HepG2 (cell line): ENCODE measurements around the gene NPTXR. TPM values are rescaled to one million over a fixed set of nuclear protein-coding genes. Genes with fewer than 3 reads are reported as not detected.

Experiments used
- ATAC-seq: fragments of 200-7000 bp; cut with Tn5 transposase; 3 replicates; pipeline ENCODE4 v1.9.1; 2020; ENCODE audit warnings: mild to moderate bottlenecking, moderate library complexity
- BruUV-seq: library from RNA; stranded (reverse); fragments of 400-500 nt; replicated peaks from 2 replicates; lab custom pipeline; 2021; lab: Mats Ljungman, UMichigan
- CTCF ChIA-PET: fragments of 300-600 bp; formaldehyde crosslinking; extraction: SDS; loops from one replicate; lab custom pipeline; 2021; ENCODE audit warnings: low total read pairs, inconsistent platforms, low intra/inter-chr PET ratio; lab: Yijun Ruan, JAX
- POLR2A ChIA-PET: fragments of 350-600 bp; sonication (Branson Sonifier 250); formaldehyde crosslinking; loops from one replicate; lab custom pipeline; 2020; ENCODE audit warnings: antibody characterized with exemption, inconsistent platforms; lab: Yijun Ruan, JAX
- DNase-seq: peaks from one replicate; pipeline ENCODE4 v3.0.0-alpha.2; 2015; ENCODE audit warnings: low spot score
- FAIRE-seq: peaks from 3 replicates; lab custom pipeline; 2011; peaks lifted over from hg19 to GRCh38; lab: Jason Lieb, UNC
- H2AFZ ChIP-seq: one replicate; pipeline ENCODE4 v1.6.1; 2011; ENCODE audit warnings: low read length, inconsistent platforms
- H3K27ac ChIP-seq: fragments of 300-600 bp; 3 replicates; pipeline ENCODE4 v1.8.0; 2011; ENCODE audit warnings: mixed run types, mild to moderate bottlenecking, mixed read lengths, low read length, inconsistent platforms; ENCODE audit not compliant: insufficient read depth; ENCODE audit errors: extremely low read length
- H3K27me3 ChIP-seq, 2 experiments: fragments of 200-600 bp in 1 of 2; 2 replicates in 1 of 2; 3 replicates in 1 of 2; pipeline versions ENCODE4 v1.6.0 to v1.8.0; 2011; ENCODE audit warnings: low read length in 2 of 2, mild to moderate bottlenecking in 2 of 2, moderate library complexity in 2 of 2, inconsistent platforms in 1 of 2; ENCODE audit not compliant: insufficient read depth in 2 of 2, control insufficient read depth in 1 of 2
- H3K36me3 ChIP-seq, 2 experiments: fragments of 200-600 bp in 1 of 2; replicated peaks in 1 of 2; 2 replicates in 1 of 2; 3 replicates in 1 of 2; pipeline versions ENCODE4 v1.5.1 to v1.8.0; 2011; ENCODE audit warnings: low read length in 2 of 2, inconsistent platforms in 1 of 2; ENCODE audit not compliant: insufficient read depth in 2 of 2, control insufficient read depth in 1 of 2
- H3K4me1 ChIP-seq: 2 replicates; pipeline ENCODE4 v1.5.1; 2012; ENCODE audit warnings: low read length, inconsistent platforms; ENCODE audit not compliant: insufficient read depth
- H3K4me2 ChIP-seq: 2 replicates; pipeline ENCODE4 v1.6.0; 2011; ENCODE audit warnings: low read depth, low read length, inconsistent platforms
- H3K4me3 ChIP-seq, 3 experiments: fragments of 200-600 bp in 1 of 3; sonication (generic), shearing (Covaris generic) in 1 of 3; replicated peaks in 1 of 3; 2 replicates each; pipeline ENCODE4 v1.5.1; 2011 to 2016; ENCODE audit warnings: low read length in 3 of 3, inconsistent platforms in 2 of 3, low read depth in 2 of 3, mild to moderate bottlenecking in 2 of 3, control low read depth in 1 of 3, mixed read lengths in 1 of 3; ENCODE audit not compliant: insufficient read depth in 1 of 3
- H3K79me2 ChIP-seq: one replicate; pipeline ENCODE4 v1.6.1; 2011; ENCODE audit warnings: low read length, inconsistent platforms; ENCODE audit not compliant: insufficient read depth
- H3K9ac ChIP-seq: 2 replicates; pipeline ENCODE4 v1.6.0; 2011; ENCODE audit warnings: mild to moderate bottlenecking, low read depth, low read length, inconsistent platforms; ENCODE audit not compliant: insufficient read depth
- H3K9me3 ChIP-seq: 2 replicates; pipeline ENCODE4 v1.5.1; 2012; ENCODE audit warnings: mild to moderate bottlenecking, low read length
- H4K20me1 ChIP-seq: 2 replicates; pipeline ENCODE4 v1.6.0; 2011; ENCODE audit warnings: inconsistent platforms, mild to moderate bottlenecking, low read length, moderate library complexity; ENCODE audit not compliant: insufficient read depth
- DNMT1 ChIP-seq: sonication (generic); formaldehyde crosslinking; IDR thresholded peaks from 2 replicates; pipeline ENCODE4 v1.5.1; 2020; ENCODE audit warnings: mild to moderate bottlenecking, missing genetic modification reagents
- KIAA2018 ChIP-seq: sonication (generic); formaldehyde crosslinking; IDR thresholded peaks from 2 replicates; pipeline ENCODE4 v1.5.0; 2020; ENCODE audit warnings: mild to moderate bottlenecking, missing genetic modification reagents, borderline replicate concordance
- ZMYM3 ChIP-seq: sonication (generic); formaldehyde crosslinking; IDR thresholded peaks from 2 replicates; pipeline ENCODE4 v1.5.1; 2020; ENCODE audit warnings: mild to moderate bottlenecking, missing genetic modification reagents
- ZNF768 ChIP-seq: sonication (generic); formaldehyde crosslinking; IDR thresholded peaks from 2 replicates; pipeline ENCODE4 v1.4.0; 2020; ENCODE audit warnings: missing genetic modification reagents
- WGBS: methylation state at CpG from one replicate; pipeline ENCODE4 v1.1.6; 2017; ENCODE audit warnings: low lambda C conversion rate; 5-methylcytosine and 5-hydroxymethylcytosine counted together
- in situ Hi-C: cut with HindIII; loops from 2 replicates; pipeline ENCODE4 v1.10.0; 2017; ENCODE audit warnings: low pct_unique_long_range_greater_than_20kb; ENCODE audit not compliant: extremely low pct_ligation_motif_present
- intact Hi-C: fragments of 100-400 bp; cut with micrococcal nuclease; formaldehyde crosslinking; loops from one replicate; pipeline ENCODE4 v1.10.0; 2022; ENCODE audit not compliant: unreplicated experiment
- polyA plus RNA-seq, 8 experiments: library from polyadenylated mRNA; depleted of rRNA in 3 of 8; stranded (reverse) in 7 of 8; unstranded in 1 of 8; fragments of >200 nt; fragmentation: Illumina TruSeq in 4 of 8; extraction: Trizol in 4 of 8; gene quantifications; 2 replicates each; pipeline versions ENCODE4 v1.2.1 to v1.2.3, GENCODE V29; 2011 to 2016; ENCODE audit warnings: low read depth in 4 of 8, missing spikeins in 1 of 8, mixed read lengths in 1 of 8; ENCODE audit not compliant: insufficient read depth in 1 of 8
- total RNA-seq, 5 experiments: library from RNA; depleted of rRNA; stranded (reverse); fragments of >200 nt; fragmentation: Illumina TruSeq; extraction: Trizol; gene quantifications; 2 replicates each; pipeline ENCODE4 v1.2.3, GENCODE V29; 2016; ENCODE audit warnings: low read depth in 1 of 5

The NPTXR gene
- total and polyA plus RNA-seq, 2 of the 13 experiments (the other 11 are each of a cell fraction or from before 2014, with no cell fraction given): 2.6 to 4.8 TPM

- TF ChIP-seq KIAA2018 (CRISPR knock-in tag): no peak
Observed at GRCh38 chr22:38853196-38853651, 9.4 kb upstream of the NPTXR start (continued).

GRCh38 chr22:38852522-38852921 lies 8.7 kb upstream of the NPTXR start:
- Histone ChIP-seq H4K20me1 (no peaks in the 10 kb centered on the region), H3K36me3 (no peaks in the 10 kb centered on the region), H3K27ac (no peak overlapping the region), H3K9me3 (no peaks in the 10 kb centered on the region), H3K27me3 (peaks cover 5 to 53% of the 10 kb centered on the region in 2 experiments; a peak in 4 of 5 replicates), H3K9ac (no peak overlapping the region), H3K4me2 (no peak overlapping the region), H3K79me2 (no peaks in the 10 kb centered on the region), H3K4me1 (peaks cover 13% of the 10 kb centered on the region), H2AFZ (no peak overlapping the region), H3K4me3 (no peak overlapping the region)
- BruUV-seq: no TSS peak
- ATAC-seq (no peak), FAIRE-seq (no peak), DNase-seq (no peak)
- intact Hi-C loops (no loop called here), in situ Hi-C loops (no loop called here)
- WGBS: 15% methylated on average over 1 of the region's 1 CpG
- TF ChIP-seq DNMT1 (CRISPR knock-in tag) (no peak), ZNF768 (CRISPR knock-in tag) (peak; percentile 87; the same call in 1 of the 2 replicates), ZMYM3 (CRISPR knock-in tag) (peak; percentile 71)
- POLR2A ChIA-PET: interaction anchor here (1.2 kb wide), 1 partner anchor 13 kb away, joined by 3 read pairs; no protein-coding TSS in a partner anchor
- CTCF ChIA-PET: no interaction called here
